Measurements from ENCODE around the gene CBX2.

CBX2 gene

GRCh38 chr17:79738643-79739042 lies 39.3 kb upstream of the CBX2 start:
- Histone ChIP-seq H3K4me1 (ENCODE audit: low read length) (peaks cover 17% of the 10 kb centered on the region), H4K20me1 (ENCODE audit: insufficient read depth, low read length) (no peaks in the 10 kb centered on the region), H3K36me3 (replicated peaks; ENCODE audit: low read depth, low read length) (no peaks in the 10 kb centered on the region), H3K79me2 (ENCODE audit: low read length) (no peaks in the 10 kb centered on the region), H3K4me2 (ENCODE audit: low read length) (no peak overlapping the region), H3K9me3 (ENCODE audit: insufficient read depth, low read length) (no peaks in the 10 kb centered on the region), H3K27me3 (ENCODE audit: low read depth, low read length) (peaks cover 25% of the 10 kb centered on the region), H3K9ac (ENCODE audit: low read length) (no peak overlapping the region), H2AFZ (ENCODE audit: low read depth, low read length) (no peak overlapping the region), H3K4me3 (ENCODE audit: low read length) (no peak overlapping the region), H3K27ac (ENCODE audit: low read length) (no peak overlapping the region)
- TF ChIP-seq CTCF (IDR thresholded peaks at IDR 0.05; ENCODE audit: low read depth, low read length) (no peak), EZH2phosphoT487 (IDR thresholded peaks at IDR 0.05; ENCODE audit: low read depth) (no peak)

- TF ChIP-seq CTCF (IDR thresholded peaks at IDR 0.05; ENCODE audit: low read depth, low read length) (no peak), EZH2phosphoT487 (IDR thresholded peaks at IDR 0.05; ENCODE audit: low read depth) (no peak)
- H3K27ac ChIP-seq (ENCODE audit: low read length) = no peak overlapping the region
Observed at GRCh38 chr17:79739148-79740062, 38.5 kb upstream of the CBX2 start.

GRCh38 chr17:79740413-79740812 lies 37.5 kb upstream of the CBX2 start:
- H3K4me1 ChIP-seq (ENCODE audit: low read length) = peaks cover 23% of the 10 kb centered on the region
- no peaks in the 10 kb centered on the region for H4K20me1 ChIP-seq (ENCODE audit: insufficient read depth, low read length)
- no peak overlapping the region for H3K4me3 ChIP-seq (ENCODE audit: low read length)
- no peaks in the 10 kb centered on the region for H3K79me2 ChIP-seq (ENCODE audit: low read length)
- peak overlapping the region; percentile 5; the same call in 1 of the 2 replicates for H3K4me2 ChIP-seq (ENCODE audit: low read length)
- H3K27ac ChIP-seq (ENCODE audit: low read length) = no peak overlapping the region
- TF ChIP-seq EZH2phosphoT487 (IDR thresholded peaks at IDR 0.05; ENCODE audit: low read depth) (no peak), CTCF (IDR thresholded peaks at IDR 0.05; ENCODE audit: low read depth, low read length) (no peak)
- H3K27me3 ChIP-seq (ENCODE audit: low read depth, low read length) = peaks cover 25% of the 10 kb centered on the region
- no peaks in the 10 kb centered on the region for H3K36me3 ChIP-seq (replicated peaks; ENCODE audit: low read depth, low read length)
- H3K9me3 ChIP-seq (ENCODE audit: insufficient read depth, low read length) = no peaks in the 10 kb centered on the region
- no peak overlapping the region for H2AFZ ChIP-seq (ENCODE audit: low read depth, low read length)
- H3K9ac ChIP-seq (ENCODE audit: low read length) = no peak overlapping the region

More at GRCh38 chr17:79739148-79740062, 38.5 kb upstream of the CBX2 start:
- Histone ChIP-seq H4K20me1 (ENCODE audit: insufficient read depth, low read length) (no peaks in the 10 kb centered on the region), H3K9ac (ENCODE audit: low read length) (no peak overlapping the region), H2AFZ (ENCODE audit: low read depth, low read length) (no peak overlapping the region), H3K9me3 (ENCODE audit: insufficient read depth, low read length) (no peaks in the 10 kb centered on the region), H3K4me3 (ENCODE audit: low read length) (no peak overlapping the region), H3K36me3 (replicated peaks; ENCODE audit: low read depth, low read length) (no peaks in the 10 kb centered on the region), H3K4me1 (ENCODE audit: low read length) (peaks cover 15% of the 10 kb centered on the region), H3K79me2 (ENCODE audit: low read length) (no peaks in the 10 kb centered on the region), H3K4me2 (ENCODE audit: low read length) (no peak overlapping the region), H3K27me3 (ENCODE audit: low read depth, low read length) (peaks cover 25% of the 10 kb centered on the region)

GRCh38 chr17:79741401-79741750 lies 36.6 kb upstream of the CBX2 start:
- Histone ChIP-seq H3K9ac (ENCODE audit: low read length) (no peak overlapping the region), H2AFZ (ENCODE audit: low read depth, low read length) (no peak overlapping the region), H3K9me3 (ENCODE audit: insufficient read depth, low read length) (no peaks in the 10 kb centered on the region), H3K4me3 (ENCODE audit: low read length) (no peak overlapping the region), H3K27ac (ENCODE audit: low read length) (no peak overlapping the region), H3K4me2 (ENCODE audit: low read length) (peak overlapping the region; percentile 89; the same call in 1 of the 2 replicates), H3K4me1 (ENCODE audit: low read length) (peaks cover 30% of the 10 kb centered on the region), H4K20me1 (ENCODE audit: insufficient read depth, low read length) (no peaks in the 10 kb centered on the region), H3K27me3 (ENCODE audit: low read depth, low read length) (peaks cover 25% of the 10 kb centered on the region), H3K79me2 (ENCODE audit: low read length) (no peaks in the 10 kb centered on the region), H3K36me3 (replicated peaks; ENCODE audit: low read depth, low read length) (no peaks in the 10 kb centered on the region)
- TF ChIP-seq EZH2phosphoT487 (IDR thresholded peaks at IDR 0.05; ENCODE audit: low read depth) (no peak), CTCF (IDR thresholded peaks at IDR 0.05; ENCODE audit: low read depth, low read length) (no peak)

Data from OCI-LY3 (cell line).